T-helper 1 cell treated with Interleukin-12 subunit alpha and Interleukin-12 subunit beta and Interleukin-4 antibody, amounts not matched to agents 30 ng/mL and 1 ng/mL, for 36 hours (primary cell): ENCODE measurements around the gene PPP1R3C. TPM values are rescaled to one million over a fixed set of nuclear protein-coding genes. Genes with fewer than 3 reads are reported as not detected.

ENCODE experiments used
- intact Hi-C: fragments of 100-400 bp; cut with micrococcal nuclease; formaldehyde crosslinking; loops from one replicate; pipeline ENCODE4 v1.15.1; 2024
- total RNA-seq: library from RNA; stranded (reverse); gene quantifications from 2 replicates; pipeline ENCODE4 v1.2.3, GENCODE V29; 2022

PPP1R3C gene
- 0.07 TPM in 1 of 2 replicates, not detected in the other for total RNA-seq

GRCh38 chr10:91632671-91633550 is at the start of gene PPP1R3C:
TSS of gene PPP1R3C (minus strand) at chr10:91633071. CDS start at chr10:91632969, 102 bp downstream.
- intact Hi-C loops, result no loop called here

- intact Hi-C loops, result no loop called here
These were observed 48.7 kb upstream of the PPP1R3C start for GRCh38 chr10:91681361-91682276.

GRCh38 chr10:91680487-91680886 is 47.6 kb upstream of the PPP1R3C start:
- intact Hi-C loops, result no loop called here

GRCh38 chr10:91679296-91679695 is 46.4 kb upstream of the PPP1R3C start:
- intact Hi-C loops, result no loop called here

- intact Hi-C loops, result no loop called here
These were observed 45.0 kb upstream of the PPP1R3C start for GRCh38 chr10:91677911-91678310.

GRCh38 chr10:91672021-91672608 is 39.2 kb upstream of the PPP1R3C start:
- intact Hi-C loops, result no loop called here

- intact Hi-C loops, result no loop called here
These were observed 36.0 kb upstream of the PPP1R3C start for GRCh38 chr10:91668913-91669312.

GRCh38 chr10:91665842-91666241 is 33.0 kb upstream of the PPP1R3C start:
- intact Hi-C loops, result no loop called here

- intact Hi-C loops, result no loop called here
These were observed 31.6 kb upstream of the PPP1R3C start for GRCh38 chr10:91664426-91664825.

- intact Hi-C loops, result no loop called here
These were observed 30.1 kb upstream of the PPP1R3C start for GRCh38 chr10:91662993-91663392.

- intact Hi-C loops, result no loop called here
These were observed 20.5 kb upstream of the PPP1R3C start for GRCh38 chr10:91653219-91653870.

GRCh38 chr10:91652364-91652763 is 19.5 kb upstream of the PPP1R3C start:
- intact Hi-C loops, result no loop called here

- intact Hi-C loops, result no loop called here
These were observed 10.8 kb upstream of the PPP1R3C start for GRCh38 chr10:91643700-91644099.

- intact Hi-C loops, result no loop called here
These were observed 10.2 kb upstream of the PPP1R3C start for GRCh38 chr10:91642831-91643692.

GRCh38 chr10:91636892-91637291 is 4.0 kb upstream of the PPP1R3C start:
- intact Hi-C loops, result no loop called here

GRCh38 chr10:91635401-91636400 is 2.8 kb upstream of the PPP1R3C start:
- intact Hi-C loops, result loop anchor here (1.0 kb wide), 7 partner anchors 142 to 755 kb away; no protein-coding TSS in a partner anchor

GRCh38 chr10:91634898-91635297 is 2.0 kb upstream of the PPP1R3C start:
- intact Hi-C loops, result loop anchor here (1.0 kb wide), 7 partner anchors 142 to 755 kb away; no protein-coding TSS in a partner anchor

- intact Hi-C loops, result no loop called here
These were observed 1.4 kb upstream of the PPP1R3C start for GRCh38 chr10:91634246-91634645.

GRCh38 chr10:91630625-91631024 is 2.2 kb downstream of the PPP1R3C start:
- intact Hi-C loops, result no loop called here
